Muscle of back (tissue), 11 donors: ENCODE results near the gene GABBR1. TPM values are rescaled to one million over a fixed set of nuclear protein-coding genes. Genes with fewer than 3 reads are reported as not detected.

Experiments
- DNase-seq, 3 donors: peaks; one replicate each; pipeline versions ENCODE4 v3.0.0 to v3.0.0-alpha.2; 2013
- polyA plus RNA-seq, 10 donors: library from polyadenylated mRNA; unstranded; fragments of 120-200 nt; gene quantifications; one replicate each; pipeline ENCODE4 v1.2.1, GENCODE V29; 2013; ENCODE audit not compliant: insufficient read length in 10 of 10

Gene GABBR1
- polyA plus RNA-seq, 10 donors, result 22.9 to 64.3 (median 33.5) TPM

GRCh38 chr6:29655658-29656057 is 22.7 kb upstream of the GABBR1 start:
- no peak for DNase-seq

- DNase-seq, result peak; percentile 51 to 72 (median 58)
Measured at GRCh38 chr6:29653452-29654038, 20.6 kb upstream of the GABBR1 start.

- no peak for DNase-seq
Measured at GRCh38 chr6:29652198-29652584, 19.2 kb upstream of the GABBR1 start.

GRCh38 chr6:29651413-29652197 is 18.6 kb upstream of the GABBR1 start:
- peak in 1 of 3 donors; percentile 46 for DNase-seq

- peak; percentile 97 to 98 (median 98) for DNase-seq
Measured at GRCh38 chr6:29649701-29650673, 17.0 kb upstream of the GABBR1 start.

- DNase-seq, result peak in 1 of 3 donors; percentile 37
Measured at GRCh38 chr6:29647927-29648642, 15.1 kb upstream of the GABBR1 start.

- DNase-seq, result no peak
Measured at GRCh38 chr6:29641430-29642148, 8.6 kb upstream of the GABBR1 start.

- no peak for DNase-seq
Measured at GRCh38 chr6:29637247-29637646, 4.3 kb upstream of the GABBR1 start.

- DNase-seq, result no peak
Measured at GRCh38 chr6:29633534-29633905, 537 bp upstream of the GABBR1 start.

- DNase-seq, result peak; percentile 34 to 72 (median 40)
Measured at GRCh38 chr6:29631860-29632731, 887 bp downstream of the GABBR1 start.

- no peak for DNase-seq
Measured at GRCh38 chr6:29631209-29631810, 1.7 kb downstream of the GABBR1 start.

- DNase-seq, result no peak
Measured at GRCh38 chr6:29630315-29630714, 2.7 kb downstream of the GABBR1 start.

- DNase-seq, result no peak
Measured at GRCh38 chr6:29629571-29629970, 3.4 kb downstream of the GABBR1 start.

GRCh38 chr6:29628419-29629281 is 4.3 kb downstream of the GABBR1 start:
- peak; percentile 64 to 88 (median 75) for DNase-seq

GRCh38 chr6:29627755-29628418 is 5.1 kb downstream of the GABBR1 start:
- peak; percentile 82 to 92 (median 83) for DNase-seq

- DNase-seq, result peak in 1 of 3 donors; percentile 20
Measured at GRCh38 chr6:29626948-29627754, 5.8 kb downstream of the GABBR1 start.
